Limb (tissue), 2 donors: ENCODE data around the gene RNF2.

ENCODE experiments used
- DNase-seq, 2 donors: peaks; one replicate each; pipeline ENCODE4 v3.0.0-alpha.2; 2016; ENCODE audit errors: extremely low spot score in 2 of 2

The RNF2 gene

GRCh38 chr1:185094761-185095160 is 49.4 kb downstream of the RNF2 start:
- no peak for DNase-seq

GRCh38 chr1:185096531-185096930 is 51.2 kb downstream of the RNF2 start:
- no peak for DNase-seq

GRCh38 chr1:185104083-185104482 is 58.7 kb downstream of the RNF2 start:
- no peak for DNase-seq

- no peak for DNase-seq
These were observed 59.8 kb downstream of the RNF2 start for GRCh38 chr1:185105121-185105520.

- DNase-seq = no peak
These were observed 63.0 kb downstream of the RNF2 start for GRCh38 chr1:185108321-185108720.

GRCh38 chr1:185110145-185110544 is 64.8 kb downstream of the RNF2 start:
- no peak for DNase-seq

- DNase-seq = no peak
These were observed 66.5 kb downstream of the RNF2 start for GRCh38 chr1:185111873-185112272.

- no peak for DNase-seq
These were observed 67.0 kb downstream of the RNF2 start for GRCh38 chr1:185112356-185112755.

- DNase-seq = no peak
These were observed 84.3 kb downstream of the RNF2 start for GRCh38 chr1:185129708-185130107.

GRCh38 chr1:185132534-185132933 is 87.2 kb downstream of the RNF2 start:
- DNase-seq = no peak

GRCh38 chr1:185137896-185138545 is 92.7 kb downstream of the RNF2 start:
- DNase-seq = no peak

GRCh38 chr1:185139246-185139645 is 93.9 kb downstream of the RNF2 start:
- no peak for DNase-seq

GRCh38 chr1:185144233-185144632 is 98.9 kb downstream of the RNF2 start:
- no peak for DNase-seq

- no peak for DNase-seq
These were observed 105.9 kb downstream of the RNF2 start for GRCh38 chr1:185151215-185151614.
